Measurements from ENCODE around the gene TNIP2. TPM values are rescaled to one million over a fixed set of nuclear protein-coding genes. Genes with fewer than 3 reads are reported as not detected.

Gene TNIP2
- total and polyA plus RNA-seq, 2 donors (not counting 3 experiments of a cell fraction or from before 2014, with no cell fraction given), result 37.7 to 52.1 TPM

GRCh38 chr4:2753436-2753835 lies 2.7 kb downstream of the TNIP2 start:
- ChIA-PET CTCF (no interaction called here), POLR2A (no interaction called here)
- no TSS peak for BruUV-seq (replicated peaks)
- Histone ChIP-seq H3K4me1 (ENCODE audit: control insufficient read depth, extremely low read depth, insufficient read depth, low read length) (peaks cover 9% of the 10 kb centered on the region), H3K9me1 (replicated peaks; ENCODE audit: control insufficient read depth, extremely low read depth, insufficient read depth, low read length) (no peaks in the 10 kb centered on the region), H3K27ac (ENCODE audit: insufficient read depth, low read depth, low read length) (no peak overlapping the region), H3K36me3 (ENCODE audit: control insufficient read depth in 2 of 2, extremely low read depth in 1 of 2, insufficient read depth in 2 of 2, low read length in 2 of 2) (peaks cover 0 to 3% of the 10 kb centered on the region in 2 experiments), H3K4me2 (ENCODE audit: insufficient read depth, low read length) (no peak overlapping the region), H3K9me3 (replicated peaks; ENCODE audit: control insufficient read depth, insufficient read depth, low read length) (no peaks in the 10 kb centered on the region), H3K4me3 (replicated peaks in 1 of 3; ENCODE audit: insufficient read depth in 1 of 3, low read depth in 1 of 3, low read length in 3 of 3) (no peak overlapping the region), H2AFZ (ENCODE audit: low read depth, low read length) (no peak overlapping the region), H4K20me1 (replicated peaks; ENCODE audit: control insufficient read depth, extremely low read depth, insufficient read depth, low read length) (no peaks in the 10 kb centered on the region), H3K27me3 (ENCODE audit: control insufficient read depth in 2 of 2, insufficient read depth in 2 of 2, low read length in 2 of 2) (no peaks in the 10 kb centered on the region), H3K9ac (replicated peaks; ENCODE audit: extremely low read depth, insufficient read depth, low read length) (no peak overlapping the region), H3K79me2 (ENCODE audit: control insufficient read depth, insufficient read depth, low read length) (peaks cover 47% of the 10 kb centered on the region)
- intact Hi-C loops (cut with micrococcal nuclease), result no loop called here
- FAIRE-seq (no peak), DNase-seq (ENCODE audit: low read depth, low spot score) (no peak)
- TF ChIP-seq POLR2AphosphoS5 (IDR thresholded peaks at IDR 0.05; ENCODE audit: insufficient read depth, low read depth, low read length) (no peak), MYC (IDR thresholded peaks at IDR 0.05; ENCODE audit: low read depth, low read length) (no peak), POLR2A (IDR thresholded peaks at IDR 0.05; ENCODE audit: low read depth, low read length) (no peak), FOS (IDR thresholded peaks at IDR 0.05; ENCODE audit: borderline replicate concordance, insufficient read depth, low read length) (no peak), GATA2 (IDR thresholded peaks at IDR 0.05; ENCODE audit: insufficient read depth, insufficient read length, low read depth, low read length) (no peak), MAX (IDR thresholded peaks at IDR 0.05; ENCODE audit: insufficient read depth, insufficient read length) (no peak), EZH2 (IDR thresholded peaks at IDR 0.05; ENCODE audit: borderline replicate concordance, low read depth, low read length, severe bottlenecking) (no peak), JUN (IDR thresholded peaks at IDR 0.05; ENCODE audit: borderline replicate concordance, insufficient read depth, insufficient read length, low read depth) (no peak)
- TF ChIP-seq, protein P1, sequence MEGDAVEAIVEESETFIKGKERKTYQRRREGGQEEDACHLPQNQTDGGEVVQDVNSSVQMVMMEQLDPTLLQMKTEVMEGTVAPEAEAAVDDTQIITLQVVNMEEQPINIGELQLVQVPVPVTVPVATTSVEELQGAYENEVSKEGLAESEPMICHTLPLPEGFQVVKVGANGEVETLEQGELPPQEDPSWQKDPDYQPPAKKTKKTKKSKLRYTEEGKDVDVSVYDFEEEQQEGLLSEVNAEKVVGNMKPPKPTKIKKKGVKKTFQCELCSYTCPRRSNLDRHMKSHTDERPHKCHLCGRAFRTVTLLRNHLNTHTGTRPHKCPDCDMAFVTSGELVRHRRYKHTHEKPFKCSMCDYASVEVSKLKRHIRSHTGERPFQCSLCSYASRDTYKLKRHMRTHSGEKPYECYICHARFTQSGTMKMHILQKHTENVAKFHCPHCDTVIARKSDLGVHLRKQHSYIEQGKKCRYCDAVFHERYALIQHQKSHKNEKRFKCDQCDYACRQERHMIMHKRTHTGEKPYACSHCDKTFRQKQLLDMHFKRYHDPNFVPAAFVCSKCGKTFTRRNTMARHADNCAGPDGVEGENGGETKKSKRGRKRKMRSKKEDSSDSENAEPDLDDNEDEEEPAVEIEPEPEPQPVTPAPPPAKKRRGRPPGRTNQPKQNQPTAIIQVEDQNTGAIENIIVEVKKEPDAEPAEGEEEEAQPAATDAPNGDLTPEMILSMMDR (IDR thresholded peaks at IDR 0.05; ENCODE audit: extremely low read depth in 1 of 2, insufficient read depth in 1 of 2, low read depth in 1 of 2, low read length in 2 of 2), result no peak
- dilution Hi-C loops (cut with MboI; ENCODE audit: extremely low pct_ligation_motif_present, low sequenced_read_pairs), result no loop called here

Data from endothelial cell of umbilical vein (primary cell).